Endodermal cell (in vitro differentiated cells): Measurements from ENCODE around the gene ZNF516. TPM values are rescaled to one million over a fixed set of nuclear protein-coding genes. Genes with fewer than 3 reads are reported as not detected.

ENCODE experiments used
- DNase-seq: peaks from one replicate; pipeline ENCODE4 v3.0.0-alpha.2; 2017
- H3K27ac ChIP-seq: 2 replicates; pipeline ENCODE4 v1.5.1; 2013; ENCODE audit warnings: mild to moderate bottlenecking, low read depth, low read length, moderate library complexity
- H3K27me3 ChIP-seq: 2 replicates; pipeline ENCODE4 v1.6.1; 2013; ENCODE audit warnings: mild to moderate bottlenecking, low read length, moderate library complexity; ENCODE audit not compliant: insufficient read depth, control insufficient read depth, poor library complexity, severe bottlenecking
- H3K36me3 ChIP-seq: 2 replicates; pipeline ENCODE4 v1.7.0; 2013; ENCODE audit warnings: mild to moderate bottlenecking, low read length, moderate library complexity; ENCODE audit not compliant: control insufficient read depth, insufficient read depth
- H3K4me1 ChIP-seq: one replicate; pipeline ENCODE4 v1.7.0; 2013; ENCODE audit warnings: low read length; ENCODE audit not compliant: control insufficient read depth, insufficient read depth
- H3K4me3 ChIP-seq: 2 replicates; pipeline ENCODE4 v1.5.1; 2013; ENCODE audit warnings: mild to moderate bottlenecking, low read length, moderate library complexity
- H3K9ac ChIP-seq: 2 replicates; pipeline ENCODE4 v1.6.1; 2013; ENCODE audit warnings: mild to moderate bottlenecking, low read length, moderate library complexity; ENCODE audit not compliant: poor library complexity, severe bottlenecking; ENCODE audit errors: extremely low read depth
- H3K9me3 ChIP-seq: 2 replicates; pipeline ENCODE4 v1.6.1; 2013; ENCODE audit warnings: mild to moderate bottlenecking, low read length, moderate library complexity; ENCODE audit not compliant: control insufficient read depth
- H3K27ac Mint-ChIP-seq: 2 replicates; pipeline ENCODE4 v1.8.0; 2020; ENCODE audit warnings: mixed read lengths
- H3K27me3 Mint-ChIP-seq: 2 replicates; pipeline ENCODE4 v1.8.0; 2021; ENCODE audit warnings: mild to moderate bottlenecking, mixed read lengths; ENCODE audit not compliant: insufficient read depth
- H3K36me3 Mint-ChIP-seq: 2 replicates; pipeline ENCODE4 v1.8.0; 2020; ENCODE audit warnings: low read depth, mixed read lengths
- H3K4me1 Mint-ChIP-seq: 2 replicates; pipeline ENCODE4 v1.8.0; 2020; ENCODE audit warnings: mixed read lengths
- H3K4me3 Mint-ChIP-seq: 2 replicates; pipeline ENCODE4 v1.8.0; 2020; ENCODE audit warnings: mild to moderate bottlenecking, moderate library complexity, mixed read lengths
- H3K9me3 Mint-ChIP-seq: 2 replicates; pipeline ENCODE4 v1.8.0; 2020; ENCODE audit warnings: mild to moderate bottlenecking, mixed read lengths
- WGBS, 2 experiments: methylation state at CpG; one replicate each; pipeline versions ENCODE4 v1.1.5 to v1.1.7; 2013; ENCODE audit warnings: missing lambda C conversion rate in 2 of 2, mixed read lengths in 1 of 2; ENCODE audit not compliant: insufficient coverage in 1 of 2, insufficient read length in 1 of 2; 5-methylcytosine and 5-hydroxymethylcytosine counted together
- total RNA-seq, 2 donors: library from RNA; stranded (reverse); fragmentation: NEBNext Ultra II Directional in 1 of 2; extraction: Animal tissue kit (Norgen Biotek cat#: 25700) in 1 of 2; gene quantifications; 2 replicates in 1 of 2; 3 replicates in 1 of 2; pipeline ENCODE4 v1.2.1, GENCODE V29; 2021
- TF ChIP-seq, protein P1 (sequence below): fragments of 200-600 bp; sonication (generic); conservative IDR thresholded peaks from 2 replicates; pipeline ENCODE4 v1.5.0; 2021; ENCODE audit warnings: antibody characterized with exemption, mild to moderate bottlenecking

The ZNF516 gene
- total RNA-seq, 2 donors from 2014 or later: 60.2 to 77.9 TPM

- Histone ChIP-seq H3K27me3 (no peaks in the 10 kb centered on the region), H3K4me1 (peaks cover 15% of the 10 kb centered on the region), H3K9ac (no peak overlapping the region), H3K4me3 (no peak overlapping the region), H3K27ac (no peak overlapping the region), H3K9me3 (no peaks in the 10 kb centered on the region), H3K36me3 (no peaks in the 10 kb centered on the region)
- Mint-ChIP-seq H3K27ac (no peak overlapping the region), H3K27me3 (peaks cover 2% of the 10 kb centered on the region), H3K36me3 (peaks cover 6% of the 10 kb centered on the region), H3K4me1 (peaks cover 62% of the 10 kb centered on the region), H3K4me3 (no peak overlapping the region), H3K9me3 (no peaks in the 10 kb centered on the region)
- no peak for DNase-seq
- WGBS, 2 experiments: 92 to 95% methylated on average over 18 to 20 of the region's 20 CpGs
- TF ChIP-seq, protein P1, sequence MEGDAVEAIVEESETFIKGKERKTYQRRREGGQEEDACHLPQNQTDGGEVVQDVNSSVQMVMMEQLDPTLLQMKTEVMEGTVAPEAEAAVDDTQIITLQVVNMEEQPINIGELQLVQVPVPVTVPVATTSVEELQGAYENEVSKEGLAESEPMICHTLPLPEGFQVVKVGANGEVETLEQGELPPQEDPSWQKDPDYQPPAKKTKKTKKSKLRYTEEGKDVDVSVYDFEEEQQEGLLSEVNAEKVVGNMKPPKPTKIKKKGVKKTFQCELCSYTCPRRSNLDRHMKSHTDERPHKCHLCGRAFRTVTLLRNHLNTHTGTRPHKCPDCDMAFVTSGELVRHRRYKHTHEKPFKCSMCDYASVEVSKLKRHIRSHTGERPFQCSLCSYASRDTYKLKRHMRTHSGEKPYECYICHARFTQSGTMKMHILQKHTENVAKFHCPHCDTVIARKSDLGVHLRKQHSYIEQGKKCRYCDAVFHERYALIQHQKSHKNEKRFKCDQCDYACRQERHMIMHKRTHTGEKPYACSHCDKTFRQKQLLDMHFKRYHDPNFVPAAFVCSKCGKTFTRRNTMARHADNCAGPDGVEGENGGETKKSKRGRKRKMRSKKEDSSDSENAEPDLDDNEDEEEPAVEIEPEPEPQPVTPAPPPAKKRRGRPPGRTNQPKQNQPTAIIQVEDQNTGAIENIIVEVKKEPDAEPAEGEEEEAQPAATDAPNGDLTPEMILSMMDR: no peak
These were observed 48.5 kb downstream of the ZNF516 start for GRCh38 chr18:76446321-76447257.

DNA sequence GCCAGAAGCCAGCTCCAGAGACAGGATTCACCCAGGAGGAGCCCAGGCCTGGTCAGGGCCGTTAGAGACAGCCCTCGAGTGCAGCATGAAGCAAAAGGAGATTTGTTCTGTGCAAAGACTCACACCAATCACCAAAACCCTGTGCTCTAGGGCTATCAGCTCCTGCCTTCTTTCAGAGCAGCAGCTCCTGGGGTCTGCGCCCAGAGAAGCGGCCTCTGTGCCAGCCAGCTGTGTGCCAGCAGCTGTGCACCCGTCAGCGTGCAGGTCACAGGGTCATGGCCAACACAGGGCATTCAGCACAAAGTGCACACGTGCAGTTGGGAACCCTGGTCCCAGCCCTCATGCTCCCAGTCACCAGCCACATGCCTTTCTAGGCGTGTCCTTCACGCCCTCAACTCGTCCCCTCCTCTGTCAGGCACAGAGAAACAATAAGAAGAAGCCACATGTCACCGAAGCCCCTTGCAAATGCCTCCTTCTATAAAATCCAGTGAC is 49.3 kb downstream of the ZNF516 start:
- no peaks in the 10 kb centered on the region for H3K9me3 ChIP-seq
- H3K4me3 Mint-ChIP-seq: no peak overlapping the region
- WGBS, 2 experiments: 92 to 95% methylated on average over 10 to 11 of the region's 11 CpGs
- peak overlapping the region; percentile 49 for H3K27ac ChIP-seq
- peaks cover 7% of the 10 kb centered on the region for H3K36me3 Mint-ChIP-seq
- H3K4me1 Mint-ChIP-seq: peaks cover 54% of the 10 kb centered on the region
- H3K4me1 ChIP-seq: peaks cover 9% of the 10 kb centered on the region
- H3K27me3 ChIP-seq: no peaks in the 10 kb centered on the region
- H3K27ac Mint-ChIP-seq: no peak overlapping the region
- DNase-seq: peak; percentile 39
- H3K27me3 Mint-ChIP-seq: no peaks in the 10 kb centered on the region
- TF ChIP-seq, protein P1: no peak
- no peak overlapping the region for H3K9ac ChIP-seq
- H3K9me3 Mint-ChIP-seq: no peaks in the 10 kb centered on the region
- H3K4me3 ChIP-seq: no peak overlapping the region
- peaks cover 4% of the 10 kb centered on the region for H3K36me3 ChIP-seq

DNA sequence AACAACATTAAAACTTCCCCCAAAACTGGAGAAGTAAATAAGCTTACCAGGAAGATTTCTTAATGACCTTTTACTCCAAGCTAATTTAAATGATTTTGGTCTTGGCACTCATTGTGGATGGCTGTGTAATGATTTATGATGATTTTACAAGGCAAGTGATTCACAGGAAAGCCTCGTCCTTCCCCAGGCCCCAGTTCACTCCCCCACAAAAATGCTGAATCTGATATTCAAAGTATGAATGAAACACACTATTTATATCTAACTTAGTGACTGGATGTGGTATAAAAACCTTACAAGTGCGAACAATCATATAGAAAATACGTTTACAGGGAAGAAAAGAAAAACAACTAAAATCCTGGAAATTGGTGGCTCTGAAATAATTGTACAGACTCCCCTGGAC is 49.8 kb downstream of the ZNF516 start:
- Mint-ChIP-seq H3K4me3 (no peak overlapping the region), H3K4me1 (peaks cover 49% of the 10 kb centered on the region), H3K9me3 (no peaks in the 10 kb centered on the region), H3K27me3 (no peaks in the 10 kb centered on the region), H3K27ac (no peak overlapping the region), H3K36me3 (peaks cover 11% of the 10 kb centered on the region)
- WGBS, 2 experiments: 92 to 96% methylated on average over 2 to 3 of the region's 3 CpGs
- Histone ChIP-seq H3K27ac (peak overlapping the region; percentile 49), H3K9me3 (no peaks in the 10 kb centered on the region), H3K4me1 (peaks cover 4% of the 10 kb centered on the region), H3K9ac (no peak overlapping the region), H3K27me3 (no peaks in the 10 kb centered on the region), H3K4me3 (no peak overlapping the region), H3K36me3 (peaks cover 9% of the 10 kb centered on the region)
- no peak for DNase-seq
- TF ChIP-seq, protein P1: no peak
